CD14-positive monocyte (primary cell): ENCODE data around the gene OR51D1. TPM values are rescaled to one million over a fixed set of nuclear protein-coding genes. Genes with fewer than 3 reads are reported as not detected.

Source experiments
- DNase-seq, 3 donors: peaks; one replicate each; pipeline ENCODE4 v3.0.0-alpha.2; 2011 to 2022
- H2AFZ ChIP-seq: 2 replicates; pipeline ENCODE4 v1.6.0; 2012; ENCODE audit warnings: mild to moderate bottlenecking, low read depth, low read length, inconsistent platforms; ENCODE audit not compliant: insufficient read depth, poor library complexity, severe bottlenecking
- H3K27ac ChIP-seq, 2 donors: 1 replicate in 1 of 2; 2 replicates in 1 of 2; pipeline ENCODE4 v1.5.1; 2012 to 2013; ENCODE audit warnings: low read length in 2 of 2, control low read depth in 1 of 2, inconsistent platforms in 1 of 2, low read depth in 1 of 2, mild to moderate bottlenecking in 1 of 2
- H3K27me3 ChIP-seq, 2 donors: one replicate each; pipeline versions ENCODE4 v1.6.0 to v1.6.1; 2011 to 2013; ENCODE audit warnings: low read length in 2 of 2; ENCODE audit not compliant: control insufficient read depth in 2 of 2, insufficient read depth in 2 of 2
- H3K36me3 ChIP-seq, 2 donors: replicated peaks in 1 of 2; 1 replicate in 1 of 2; 2 replicates in 1 of 2; pipeline versions ENCODE4 v1.5.1 to v1.6.1; 2012 to 2013; ENCODE audit warnings: low read length in 2 of 2, control low read depth in 1 of 2, inconsistent platforms in 1 of 2, mild to moderate bottlenecking in 1 of 2; ENCODE audit not compliant: insufficient read depth in 2 of 2, control insufficient read depth in 1 of 2
- H3K4me1 ChIP-seq, 2 donors: 1 replicate in 1 of 2; 2 replicates in 1 of 2; pipeline versions ENCODE4 v1.5.1 to v1.6.1; 2012 to 2013; ENCODE audit warnings: low read length in 2 of 2, control low read depth in 1 of 2, inconsistent platforms in 1 of 2, mild to moderate bottlenecking in 1 of 2, moderate library complexity in 1 of 2; ENCODE audit not compliant: insufficient read depth in 2 of 2, control insufficient read depth in 1 of 2
- H3K4me2 ChIP-seq: replicated peaks from 2 replicates; pipeline ENCODE3; 2012; ENCODE audit warnings: low read length, moderate library complexity, mild to moderate bottlenecking; ENCODE audit not compliant: poor library complexity, severe bottlenecking; ENCODE audit errors: extremely low read depth
- H3K4me3 ChIP-seq, 3 experiments: fragments of 200-600 bp in 1 of 3; sonication (generic) in 1 of 3; replicated peaks in 1 of 3; 1 replicate in 2 of 3; 2 replicates in 1 of 3; pipeline ENCODE4 v1.5.1; 2011 to 2013; ENCODE audit warnings: low read length in 3 of 3, mild to moderate bottlenecking in 3 of 3, control low read depth in 2 of 3, low read depth in 2 of 3, inconsistent platforms in 1 of 3, moderate library complexity in 1 of 3
- H3K79me2 ChIP-seq: 2 replicates; pipeline ENCODE4 v1.6.0; 2012; ENCODE audit warnings: mild to moderate bottlenecking, control low read depth, inconsistent platforms, low read length, moderate library complexity; ENCODE audit not compliant: insufficient read depth
- H3K9ac ChIP-seq: 2 replicates; pipeline ENCODE4 v1.6.0; 2017; ENCODE audit warnings: low read length, mild to moderate bottlenecking; ENCODE audit not compliant: insufficient read depth, poor library complexity, severe bottlenecking
- H3K9me3 ChIP-seq, 2 donors: replicated peaks in 1 of 2; 1 replicate in 1 of 2; 2 replicates in 1 of 2; pipeline versions ENCODE4 v1.5.1 to v1.6.1; 2012 to 2013; ENCODE audit warnings: low read length in 2 of 2, control low read depth in 1 of 2; ENCODE audit not compliant: control insufficient read depth in 1 of 2, insufficient read depth in 1 of 2
- H4K20me1 ChIP-seq: 2 replicates; pipeline ENCODE4 v1.6.0; 2012; ENCODE audit warnings: mild to moderate bottlenecking, low read length, control low read depth, moderate library complexity; ENCODE audit not compliant: insufficient read depth
- H3K27ac Mint-ChIP-seq, 7 donors: one replicate each; pipeline ENCODE4 v1.8.0; 2020; ENCODE audit warnings: mild to moderate bottlenecking in 7 of 7, mixed read lengths in 7 of 7, moderate library complexity in 6 of 7, inconsistent platforms in 2 of 7
- H3K27me3 Mint-ChIP-seq, 3 donors: one replicate each; pipeline ENCODE4 v1.8.0; 2021 to 2022; ENCODE audit warnings: low read depth in 3 of 3, mild to moderate bottlenecking in 3 of 3, mixed read lengths in 3 of 3, moderate library complexity in 3 of 3, inconsistent platforms in 1 of 3
- H3K36me3 Mint-ChIP-seq, 2 donors: one replicate each; pipeline ENCODE4 v1.8.0; 2020; ENCODE audit warnings: mixed read lengths in 2 of 2, inconsistent platforms in 1 of 2, mild to moderate bottlenecking in 1 of 2
- H3K4me1 Mint-ChIP-seq: one replicate; pipeline ENCODE4 v1.8.0; 2020; ENCODE audit warnings: mild to moderate bottlenecking, mixed read lengths
- H3K4me3 Mint-ChIP-seq, 2 donors: one replicate each; pipeline ENCODE4 v1.8.0; 2020; ENCODE audit warnings: mild to moderate bottlenecking in 2 of 2, mixed read lengths in 2 of 2, moderate library complexity in 1 of 2
- H3K9me3 Mint-ChIP-seq, 7 donors: one replicate each; pipeline ENCODE4 v1.8.0; 2020 to 2022; ENCODE audit warnings: mixed read lengths in 7 of 7, mild to moderate bottlenecking in 6 of 7, moderate library complexity in 6 of 7, inconsistent platforms in 2 of 7
- CTCF ChIP-seq: fragments of 200-600 bp; IDR thresholded peaks from one replicate; pipeline ENCODE4 v1.8.0; 2022; ENCODE audit warnings: antibody characterized with exemption, mild to moderate bottlenecking
- WGBS: methylation state at CpG from one replicate; pipeline ENCODE4 v1.1.5; 2013; ENCODE audit warnings: missing lambda C conversion rate; ENCODE audit not compliant: insufficient coverage; 5-methylcytosine and 5-hydroxymethylcytosine counted together
- intact Hi-C, 2 donors: fragments of 100-400 bp; cut with micrococcal nuclease; formaldehyde crosslinking; loops; one replicate each; pipeline versions ENCODE4 v1.15.0 to v1.15.1; 2023
- polyA plus RNA-seq, 3 donors: library from polyadenylated mRNA; depleted of rRNA in 1 of 3; unstranded in 2 of 3; stranded (reverse) in 1 of 3; fragments of 300-500 nt in 2 of 3; fragments of >200 nt in 1 of 3; fragmentation: Illumina TruSeq in 2 of 3; gene quantifications; 1 replicate in 2 of 3; 2 replicates in 1 of 3; pipeline ENCODE4 v1.2.3, GENCODE V29; 2012 to 2021

Gene OR51D1
- polyA plus RNA-seq, 3 donors: not detected

GRCh38 chr11:4639931-4640330 lies 2.7 kb downstream of the OR51D1 start:
- Histone ChIP-seq H3K4me1 (no peaks in the 10 kb centered on the region), H2AFZ (no peak overlapping the region), H3K27ac (no peak overlapping the region), H3K36me3 (no peaks in the 10 kb centered on the region), H3K4me3 (no peak overlapping the region), H4K20me1 (no peaks in the 10 kb centered on the region), H3K9ac (no peak overlapping the region), H3K4me2 (no peak overlapping the region), H3K9me3 (no peaks in the 10 kb centered on the region), H3K79me2 (no peaks in the 10 kb centered on the region), H3K27me3 (peaks cover 0 to 2% of the 10 kb centered on the region in 2 donors)
- WGBS: 96% methylated on average over 4 of the region's 6 CpGs
- intact Hi-C loops: loop anchor here in 1 of 2 donors (10.0 kb wide), 1 partner anchor 455 kb away; no protein-coding TSS in a partner anchor
- H3K27ac Mint-ChIP-seq: no peak overlapping the region
- peaks cover 0 to 3% (median 0%) of the 10 kb centered on the region in 3 donors for H3K27me3 Mint-ChIP-seq
- H3K9me3 Mint-ChIP-seq: no peaks in the 10 kb centered on the region
- TF ChIP-seq CTCF: no peak
- H3K4me3 Mint-ChIP-seq: no peak overlapping the region
- H3K4me1 Mint-ChIP-seq: no peaks in the 10 kb centered on the region
- no peak for DNase-seq
- no peaks in the 10 kb centered on the region for H3K36me3 Mint-ChIP-seq

GRCh38 chr11:4641501-4641900 lies 4.2 kb downstream of the OR51D1 start:
- no peaks in the 10 kb centered on the region for H3K4me1 ChIP-seq
- intact Hi-C loops: no loop called here

More at GRCh38 chr11:4641501-4641900, 4.2 kb downstream of the OR51D1 start:
- DNase-seq: no peak
- Histone ChIP-seq H3K79me2 (no peaks in the 10 kb centered on the region), H3K27ac (no peak overlapping the region), H3K27me3 (no peaks in the 10 kb centered on the region), H2AFZ (no peak overlapping the region), H3K9me3 (no peaks in the 10 kb centered on the region), H3K36me3 (no peaks in the 10 kb centered on the region), H3K9ac (no peak overlapping the region), H3K4me2 (no peak overlapping the region), H3K4me3 (no peak overlapping the region), H4K20me1 (no peaks in the 10 kb centered on the region)
- whole genome bisulfite sequencing: 90% methylated on average over 7 of the region's 7 CpGs
- Mint-ChIP-seq H3K9me3 (no peaks in the 10 kb centered on the region), H3K4me3 (no peak overlapping the region), H3K27ac (no peak overlapping the region), H3K4me1 (no peaks in the 10 kb centered on the region), H3K36me3 (no peaks in the 10 kb centered on the region), H3K27me3 (peaks cover 0 to 3% (median 2%) of the 10 kb centered on the region in 3 donors)
- TF ChIP-seq CTCF: no peak
